ENCODE measurements around the gene KCND2. TPM values are rescaled to one million over a fixed set of nuclear protein-coding genes. Genes with fewer than 3 reads are reported as not detected.

The KCND2 gene
- total RNA-seq, 1 experiment from 2014 or later, result not detected

DNA sequence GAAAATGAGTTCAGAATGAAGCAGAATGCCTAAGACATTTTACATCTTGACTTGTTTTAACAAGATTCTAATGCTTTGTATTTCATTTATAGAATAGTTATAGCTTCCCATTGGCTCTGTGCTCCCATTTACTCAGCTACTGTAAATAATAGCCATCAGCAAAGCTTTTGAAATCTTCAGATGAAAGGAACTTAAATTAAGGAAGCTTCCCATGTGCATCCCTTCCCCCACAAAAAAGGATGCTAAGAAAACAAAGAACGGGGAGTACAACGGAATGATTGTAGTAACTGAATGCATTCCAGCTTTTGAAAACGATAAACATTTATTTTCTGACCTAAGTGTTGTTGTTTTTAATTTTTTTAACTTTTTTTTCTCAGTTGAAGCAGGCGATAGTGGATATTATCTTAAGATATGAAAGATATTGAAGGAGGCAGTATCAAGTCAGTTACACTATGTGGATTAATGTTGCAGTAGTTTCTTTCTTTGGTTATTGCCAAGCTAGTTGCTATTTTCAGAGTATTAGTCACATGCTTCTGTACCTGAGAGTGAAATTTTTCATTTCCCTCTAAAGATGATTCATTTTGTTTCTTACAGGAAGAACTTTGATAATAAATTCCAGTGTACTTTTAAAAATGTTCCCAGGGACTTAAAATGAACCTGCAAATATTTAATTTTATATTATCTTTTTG is 129.2 kb downstream of the KCND2 start:
- TF ChIP-seq TCF7L2 (IDR thresholded peaks at IDR 0.05; ENCODE audit: low read depth, low read length), result no peak
- TF ChIP-seq POLR2AphosphoS5 (IDR thresholded peaks at IDR 0.05; ENCODE audit: low read depth, low read length), result no peak
- TF ChIP-seq REST (IDR thresholded peaks at IDR 0.05; ENCODE audit: insufficient read depth in 1 of 2, low read depth in 2 of 2, low read length in 1 of 2), result no peak
- no peak for TF ChIP-seq CTCF (IDR thresholded peaks at IDR 0.05)
- TF ChIP-seq SIN3A (IDR thresholded peaks at IDR 0.05; ENCODE audit: borderline replicate concordance, insufficient read depth, low read depth, low read length), result no peak
- ATAC-seq, result no peak
- POLR2A ChIA-PET, result interaction anchor here (0.6 kb wide), 1 partner anchor 415 kb away, joined by 3 read pairs; no protein-coding TSS in a partner anchor
- DNase-seq (ENCODE audit: low read depth, low spot score), result no peak
- Histone ChIP-seq H3K27me3 (ENCODE audit: control insufficient read depth, insufficient read depth, low read length) (no peaks in the 10 kb centered on the region), H3K9me3 (ENCODE audit: control insufficient read depth, insufficient read depth, low read depth, low read length) (no peaks in the 10 kb centered on the region), H3K27ac (ENCODE audit: low read length) (no peak overlapping the region), H3K36me3 (ENCODE audit: control insufficient read depth, insufficient read depth, low read length) (no peaks in the 10 kb centered on the region), H3K4me1 (ENCODE audit: control insufficient read depth, insufficient read depth, low read length) (no peaks in the 10 kb centered on the region), H3K4me3 (ENCODE audit: low read depth in 2 of 2, low read length in 2 of 2) (no peak overlapping the region)
- CTCF ChIA-PET, result no interaction called here
- in situ Hi-C loops (cut with HindIII; ENCODE audit: low pct_unique_long_range_greater_than_20kb, low sequenced_read_pairs), result no loop called here
- BruUV-seq (replicated peaks), result no TSS peak
- intact Hi-C loops (cut with micrococcal nuclease; ENCODE audit: unreplicated experiment), result no loop called here

GRCh38 chr7:120402801-120403200 is 129.8 kb downstream of the KCND2 start:
- CTCF ChIA-PET, result no interaction called here
- ATAC-seq (no peak), DNase-seq (ENCODE audit: low read depth, low spot score) (no peak)
- POLR2A ChIA-PET, result interaction anchor here (0.6 kb wide), 1 partner anchor 415 kb away, joined by 3 read pairs; no protein-coding TSS in a partner anchor
- intact Hi-C loops (cut with micrococcal nuclease; ENCODE audit: unreplicated experiment), result no loop called here
- in situ Hi-C loops (cut with HindIII; ENCODE audit: low pct_unique_long_range_greater_than_20kb, low sequenced_read_pairs), result no loop called here
- Histone ChIP-seq H3K4me3 (ENCODE audit: low read depth in 2 of 2, low read length in 2 of 2) (no peak overlapping the region), H3K27me3 (ENCODE audit: control insufficient read depth, insufficient read depth, low read length) (no peaks in the 10 kb centered on the region), H3K9me3 (ENCODE audit: control insufficient read depth, insufficient read depth, low read depth, low read length) (no peaks in the 10 kb centered on the region), H3K27ac (ENCODE audit: low read length) (no peak overlapping the region), H3K4me1 (ENCODE audit: control insufficient read depth, insufficient read depth, low read length) (no peaks in the 10 kb centered on the region), H3K36me3 (ENCODE audit: control insufficient read depth, insufficient read depth, low read length) (no peaks in the 10 kb centered on the region)
- TF ChIP-seq CTCF (IDR thresholded peaks at IDR 0.05), result no peak
- TF ChIP-seq REST (IDR thresholded peaks at IDR 0.05; ENCODE audit: insufficient read depth in 1 of 2, low read depth in 2 of 2, low read length in 1 of 2), result no peak
- no peak for TF ChIP-seq POLR2AphosphoS5 (IDR thresholded peaks at IDR 0.05; ENCODE audit: low read depth, low read length)
- TF ChIP-seq SIN3A (IDR thresholded peaks at IDR 0.05; ENCODE audit: borderline replicate concordance, insufficient read depth, low read depth, low read length), result no peak
- TF ChIP-seq TCF7L2 (IDR thresholded peaks at IDR 0.05; ENCODE audit: low read depth, low read length), result no peak
- BruUV-seq (replicated peaks), result no TSS peak

Data from Panc1 (cell line).